Lower lobe of right lung (tissue), 2 donors: Measurements from ENCODE around the gene STIMATE. TPM values are rescaled to one million over a fixed set of nuclear protein-coding genes. Genes with fewer than 3 reads are reported as not detected.

Source experiments
- ATAC-seq, 2 donors: fragments of 200-7000 bp; cut with Tn5 transposase; one replicate each; pipeline ENCODE4 v1.9.1; 2020 to 2022; ENCODE audit warnings: mild to moderate bottlenecking in 2 of 2, moderate library complexity in 2 of 2
- DNase-seq: peaks from one replicate; pipeline ENCODE4 v3.0.0-alpha.2; 2020
- H3K27ac ChIP-seq: fragments of 200-600 bp; one replicate; pipeline ENCODE4 v1.8.0; 2022
- H3K27me3 ChIP-seq: fragments of 200-600 bp; one replicate; pipeline ENCODE4 v1.8.0; 2022; ENCODE audit warnings: low read depth
- H3K36me3 ChIP-seq: fragments of 200-600 bp; one replicate; pipeline ENCODE4 v1.8.0; 2022; ENCODE audit warnings: mild to moderate bottlenecking
- H3K4me1 ChIP-seq: fragments of 200-600 bp; one replicate; pipeline ENCODE4 v1.8.0; 2022
- H3K4me3 ChIP-seq: fragments of 200-600 bp; one replicate; pipeline ENCODE4 v1.8.0; 2022; ENCODE audit warnings: mild to moderate bottlenecking
- H3K9me3 ChIP-seq: fragments of 200-600 bp; one replicate; pipeline ENCODE4 v1.8.0; 2022
- CTCF ChIP-seq: fragments of 200-600 bp; IDR thresholded peaks from one replicate; pipeline ENCODE4 v1.8.0; 2022; ENCODE audit warnings: antibody characterized with exemption, mild to moderate bottlenecking
- intact Hi-C: fragments of 100-400 bp; cut with DNase I; formaldehyde crosslinking; loops from one replicate; pipeline ENCODE4 v1.11.0; 2022
- total RNA-seq: library from RNA; stranded (reverse); fragmentation: NEBNext Ultra II Directional; extraction: Animal tissue kit (Norgen Biotek cat#: 25700); gene quantifications from one replicate; pipeline ENCODE4 v1.2.1, GENCODE V29; 2021
- donor health status: DM: no; HTN: yes; CAD: no; lungs with severe emphysema.

The STIMATE gene
- total RNA-seq, 1 donor from 2014 or later = 42.4 TPM

GRCh38 chr3:52811452-52812011 lies 85.8 kb downstream of the STIMATE start:
- DNase-seq = no peak
- Histone ChIP-seq H3K4me3 (no peak overlapping the region), H3K4me1 (no peaks in the 10 kb centered on the region), H3K27ac (no peak overlapping the region), H3K9me3 (no peaks in the 10 kb centered on the region), H3K36me3 (no peaks in the 10 kb centered on the region), H3K27me3 (no peaks in the 10 kb centered on the region)
- intact Hi-C loops = no loop called here
- no peak for TF ChIP-seq CTCF
- ATAC-seq = no peak

GRCh38 chr3:52810923-52811322 lies 86.4 kb downstream of the STIMATE start:
- Histone ChIP-seq H3K4me3 (no peak overlapping the region), H3K36me3 (no peaks in the 10 kb centered on the region), H3K27me3 (no peaks in the 10 kb centered on the region), H3K9me3 (no peaks in the 10 kb centered on the region), H3K4me1 (no peaks in the 10 kb centered on the region), H3K27ac (no peak overlapping the region)
- intact Hi-C loops = no loop called here
- DNase-seq (no peak), ATAC-seq (no peak)
- TF ChIP-seq CTCF = no peak

GRCh38 chr3:52809662-52810377 lies 87.5 kb downstream of the STIMATE start:
- Histone ChIP-seq H3K4me3 (no peak overlapping the region), H3K27ac (no peak overlapping the region), H3K27me3 (no peaks in the 10 kb centered on the region), H3K36me3 (no peaks in the 10 kb centered on the region), H3K4me1 (no peaks in the 10 kb centered on the region), H3K9me3 (no peaks in the 10 kb centered on the region)
- ATAC-seq = no peak
- intact Hi-C loops = no loop called here
- DNase-seq = no peak
- no peak for TF ChIP-seq CTCF

GRCh38 chr3:52809149-52809548 lies 88.2 kb downstream of the STIMATE start:
- H3K27ac ChIP-seq = no peak overlapping the region
- no peaks in the 10 kb centered on the region for H3K36me3 ChIP-seq
- DNase-seq (no peak), ATAC-seq (no peak)
- intact Hi-C loops = no loop called here
- H3K9me3 ChIP-seq = no peaks in the 10 kb centered on the region
- no peak for TF ChIP-seq CTCF
- H3K4me3 ChIP-seq = no peak overlapping the region
- no peaks in the 10 kb centered on the region for H3K27me3 ChIP-seq
- no peaks in the 10 kb centered on the region for H3K4me1 ChIP-seq

- DNase-seq = no peak
- H3K27ac ChIP-seq = no peak overlapping the region
- no peak overlapping the region for H3K4me3 ChIP-seq
- TF ChIP-seq CTCF = no peak
- no peaks in the 10 kb centered on the region for H3K27me3 ChIP-seq
- H3K36me3 ChIP-seq = no peaks in the 10 kb centered on the region
- no peaks in the 10 kb centered on the region for H3K4me1 ChIP-seq
- ATAC-seq = no peak
- intact Hi-C loops = no loop called here
- no peaks in the 10 kb centered on the region for H3K9me3 ChIP-seq
These were observed 91.9 kb downstream of the STIMATE start for GRCh38 chr3:52805270-52806039.
